GM03348 (cell line): ENCODE measurements around the gene SMIM8.
A peak's percentile ranks its signal among the peaks of the same experiment; 100 is the strongest.
"Not testable (repeated sequence)": the region's sequence is repeated elsewhere in the genome, so short reads cannot be mapped to it uniquely, and the experiment has no call there.

Source experiments
- DNase-seq: peaks from one replicate; pipeline ENCODE4 v3.0.0; 2012; ENCODE audit warnings: low spot score

The SMIM8 gene

GRCh38 chr6:87322304-87323212 is at the start of gene SMIM8:
Gene SMIM8 (plus strand): TSS chr6:87322588. CDS start chr6:87337032, 14,444 bp downstream.
- peak; percentile 97 for DNase-seq

- DNase-seq = peak; percentile 85
These were observed 47.6 kb upstream of the SMIM8 start for GRCh38 chr6:87274660-87275274.

GRCh38 chr6:87276624-87277023 is 45.8 kb upstream of the SMIM8 start:
- no peak for DNase-seq

- DNase-seq = no peak
These were observed 45.3 kb upstream of the SMIM8 start for GRCh38 chr6:87277123-87277522.

GRCh38 chr6:87279196-87279595 is 43.2 kb upstream of the SMIM8 start:
- DNase-seq = no peak

- DNase-seq = no peak
These were observed 41.0 kb upstream of the SMIM8 start for GRCh38 chr6:87281426-87281825.

GRCh38 chr6:87282743-87283142 is 39.6 kb upstream of the SMIM8 start:
- DNase-seq = no peak

- no peak for DNase-seq
These were observed 38.9 kb upstream of the SMIM8 start for GRCh38 chr6:87283461-87283860.

- DNase-seq = no peak
These were observed 35.1 kb upstream of the SMIM8 start for GRCh38 chr6:87287251-87287650.

GRCh38 chr6:87289571-87289970 is 32.8 kb upstream of the SMIM8 start:
- DNase-seq = no peak

GRCh38 chr6:87291883-87292282 is 30.5 kb upstream of the SMIM8 start:
- no peak for DNase-seq

- DNase-seq = no peak
These were observed 28.9 kb upstream of the SMIM8 start for GRCh38 chr6:87293526-87293925.

- no peak for DNase-seq
These were observed 25.3 kb upstream of the SMIM8 start for GRCh38 chr6:87297119-87297518.

GRCh38 chr6:87301277-87301676 is 21.1 kb upstream of the SMIM8 start:
- not testable (repeated sequence) for DNase-seq

GRCh38 chr6:87308970-87309369 is 13.4 kb upstream of the SMIM8 start:
- DNase-seq = no peak

- DNase-seq = no peak
These were observed 9.5 kb upstream of the SMIM8 start for GRCh38 chr6:87312860-87313259.

- no peak for DNase-seq
These were observed 7.3 kb upstream of the SMIM8 start for GRCh38 chr6:87315071-87315470.

- DNase-seq = no peak
These were observed 3.0 kb upstream of the SMIM8 start for GRCh38 chr6:87319271-87319987.

- DNase-seq = not testable (repeated sequence)
These were observed 1.5 kb downstream of the SMIM8 start for GRCh38 chr6:87323880-87324279.

- DNase-seq = no peak
These were observed 8.6 kb downstream of the SMIM8 start for GRCh38 chr6:87330961-87331360.

GRCh38 chr6:87333033-87333432 is 10.6 kb downstream of the SMIM8 start:
- DNase-seq = no peak

- peak; percentile 24 for DNase-seq
These were observed 11.3 kb downstream of the SMIM8 start for GRCh38 chr6:87333591-87334181.
